IMR-90 (cell line): ENCODE measurements around the gene CDADC1. TPM values are rescaled to one million over a fixed set of nuclear protein-coding genes. Genes with fewer than 3 reads are reported as not detected.

Experiments used
- ATAC-seq: fragments of 200-7000 bp; cut with Tn5 transposase; 2 replicates; pipeline ENCODE4 v1.9.1; 2020; ENCODE audit warnings: low read depth, mild to moderate bottlenecking, moderate library complexity
- BruUV-seq: library from RNA; stranded (reverse); fragments of 400-500 nt; replicated peaks from 2 replicates; lab custom pipeline; 2021; lab: Mats Ljungman, UMichigan
- CTCF ChIA-PET: fragments of 300-600 bp; formaldehyde crosslinking; extraction: SDS; loops from one replicate; lab custom pipeline; 2021; ENCODE audit warnings: antibody characterized with exemption; lab: Yijun Ruan, JAX
- POLR2A ChIA-PET: fragments of 300-600 bp; sonication (Branson Sonifier 250); formaldehyde crosslinking; loops from one replicate; lab custom pipeline; 2022; ENCODE audit warnings: antibody characterized with exemption; ENCODE audit not compliant: unreplicated experiment; lab: Charles Lee
- DNase-seq: peaks from one replicate; pipeline ENCODE4 v3.0.0; 2013
- H2AFZ ChIP-seq: replicated peaks from 2 replicates; pipeline ENCODE3; 2013; ENCODE audit warnings: low read length, mild to moderate bottlenecking; ENCODE audit not compliant: poor library complexity
- H2AK5ac ChIP-seq: 2 replicates; pipeline ENCODE4 v1.6.1; 2013; ENCODE audit warnings: low read depth, low read length, inconsistent platforms
- H2AK9ac ChIP-seq: replicated peaks from 2 replicates; pipeline ENCODE3; 2013; ENCODE audit warnings: mild to moderate bottlenecking, low read depth, low read length, moderate library complexity; ENCODE audit not compliant: poor library complexity
- H2BK120ac ChIP-seq: 2 replicates; pipeline ENCODE4 v1.6.1; 2013; ENCODE audit warnings: low read depth, low read length, inconsistent platforms
- H2BK15ac ChIP-seq: 3 replicates; pipeline ENCODE4 v1.6.1; 2013; ENCODE audit warnings: low read depth, low read length, inconsistent platforms
- H2BK20ac ChIP-seq: 2 replicates; pipeline ENCODE4 v1.6.1; 2013; ENCODE audit warnings: low read depth, mild to moderate bottlenecking, inconsistent platforms, low read length, moderate library complexity
- H2BK5ac ChIP-seq: 2 replicates; pipeline ENCODE4 v1.6.1; 2013; ENCODE audit warnings: mild to moderate bottlenecking, low read depth, low read length, inconsistent platforms; ENCODE audit not compliant: poor library complexity, severe bottlenecking
- H3K14ac ChIP-seq: replicated peaks from 2 replicates; pipeline ENCODE4 v1.6.1; 2013; ENCODE audit warnings: low read depth, low read length, inconsistent platforms
- H3K18ac ChIP-seq: 2 replicates; pipeline ENCODE4 v1.6.1; 2013; ENCODE audit warnings: low read depth, low read length, control low read depth
- H3K23ac ChIP-seq: 2 replicates; pipeline ENCODE4 v1.6.1; 2013; ENCODE audit warnings: low read depth, low read length, inconsistent platforms
- H3K27ac ChIP-seq: 2 replicates; pipeline ENCODE4 v1.5.1; 2013; ENCODE audit warnings: mild to moderate bottlenecking, control low read depth, low read length; ENCODE audit not compliant: insufficient read depth
- H3K27me3 ChIP-seq: 2 replicates; pipeline ENCODE4 v1.6.1; 2013; ENCODE audit warnings: low read length; ENCODE audit not compliant: control insufficient read depth, insufficient read depth
- H3K36me3 ChIP-seq: 2 replicates; pipeline ENCODE4 v1.6.1; 2013; ENCODE audit warnings: low read length, mixed read lengths; ENCODE audit not compliant: control insufficient read depth, insufficient read depth
- H3K4ac ChIP-seq: 2 replicates; pipeline ENCODE4 v1.6.1; 2013; ENCODE audit warnings: low read depth, low read length, inconsistent platforms
- H3K4me1 ChIP-seq: 2 replicates; pipeline ENCODE4 v1.6.1; 2013; ENCODE audit warnings: low read length, mixed read lengths; ENCODE audit not compliant: control insufficient read depth, insufficient read depth
- H3K4me2 ChIP-seq: 2 replicates; pipeline ENCODE4 v1.6.1; 2013; ENCODE audit warnings: low read depth, mild to moderate bottlenecking, control low read depth, low read length, moderate library complexity
- H3K4me3 ChIP-seq: 2 replicates; pipeline ENCODE4 v1.5.1; 2013; ENCODE audit warnings: low read depth, mild to moderate bottlenecking, control low read depth, low read length, moderate library complexity; ENCODE audit not compliant: insufficient read depth
- H3K56ac ChIP-seq: 2 replicates; pipeline ENCODE4 v1.6.1; 2013; ENCODE audit warnings: low read length, inconsistent platforms; ENCODE audit not compliant: insufficient read depth; ENCODE audit errors: extremely low read depth
- H3K79me1 ChIP-seq, 2 experiments: 2 replicates each; pipeline ENCODE4 v1.6.1; 2013; ENCODE audit warnings: low read length in 2 of 2, inconsistent platforms in 1 of 2, low read depth in 1 of 2
- H3K9ac ChIP-seq: 2 replicates; pipeline ENCODE4 v1.6.1; 2013; ENCODE audit warnings: low read depth, low read length, control low read depth
- H3K9me1 ChIP-seq: 2 replicates; pipeline ENCODE4 v1.6.1; 2013; ENCODE audit warnings: low read length, inconsistent platforms; ENCODE audit not compliant: insufficient read depth
- H3K9me3 ChIP-seq: 2 replicates; pipeline ENCODE4 v1.6.1; 2013; ENCODE audit warnings: low read length; ENCODE audit not compliant: control insufficient read depth, insufficient read depth
- H4K20me1 ChIP-seq: 2 replicates; pipeline ENCODE4 v1.6.1; 2013; ENCODE audit warnings: low read length, inconsistent platforms; ENCODE audit not compliant: insufficient read depth
- H4K5ac ChIP-seq: 2 replicates; pipeline ENCODE4 v1.6.1; 2013; ENCODE audit warnings: mild to moderate bottlenecking, low read depth, low read length, control low read depth
- H4K8ac ChIP-seq, 2 experiments: 2 replicates each; pipeline ENCODE4 v1.6.1; 2013; ENCODE audit warnings: low read depth in 2 of 2, low read length in 2 of 2, control low read depth in 1 of 2, inconsistent platforms in 1 of 2
- H4K91ac ChIP-seq: 2 replicates; pipeline ENCODE4 v1.6.1; 2013; ENCODE audit warnings: low read depth, low read length, inconsistent platforms; ENCODE audit not compliant: insufficient read depth
- POLR2A ChIP-seq: IDR thresholded peaks from 2 replicates; pipeline ENCODE4 v1.6.1; 2012; ENCODE audit warnings: mild to moderate bottlenecking, low read depth, low read length
- WGBS, 2 experiments: methylation state at CpG; one replicate each; pipeline versions ENCODE4 v1.1.5 to v1.1.7; 2013; ENCODE audit warnings: missing lambda C conversion rate in 2 of 2; ENCODE audit not compliant: insufficient read length in 1 of 2; ENCODE audit errors: extremely low coverage in 2 of 2; 5-methylcytosine and 5-hydroxymethylcytosine counted together
- dilution Hi-C: fragments of 300-500 bp; cut with HindIII; formaldehyde crosslinking; loops from one replicate; pipeline ENCODE4 v1.14.3; 2018; ENCODE audit warnings: low sequenced_read_pairs; ENCODE audit not compliant: unreplicated experiment
- in situ Hi-C: fragments of 300-500 bp; cut with MboI; formaldehyde crosslinking; loops from 3 replicates; pipeline ENCODE4 v1.14.3; 2019; ENCODE audit warnings: low sequenced_read_pairs, inconsistent platforms, mixed read lengths
- intact Hi-C: fragments of 100-400 bp; cut with micrococcal nuclease; formaldehyde crosslinking; loops from 2 replicates; pipeline ENCODE4 v1.10.0; 2022
- polyA plus RNA-seq, 3 experiments: library from polyadenylated mRNA; depleted of rRNA; stranded (reverse); fragments of >200 nt; gene quantifications; 2 replicates each; pipeline ENCODE4 v1.2.3, GENCODE V29; 2012; ENCODE audit warnings: low replicate concordance in 1 of 3
- total RNA-seq: library from RNA; depleted of rRNA; stranded (reverse); fragments of >200 nt; gene quantifications from 2 replicates; pipeline ENCODE4 v1.2.3, GENCODE V29; 2012

Gene CDADC1
- total and polyA plus RNA-seq, 2 of the 4 experiments (the other 2 are of a cell fraction): 0.54 to 2.6 TPM

DNA sequence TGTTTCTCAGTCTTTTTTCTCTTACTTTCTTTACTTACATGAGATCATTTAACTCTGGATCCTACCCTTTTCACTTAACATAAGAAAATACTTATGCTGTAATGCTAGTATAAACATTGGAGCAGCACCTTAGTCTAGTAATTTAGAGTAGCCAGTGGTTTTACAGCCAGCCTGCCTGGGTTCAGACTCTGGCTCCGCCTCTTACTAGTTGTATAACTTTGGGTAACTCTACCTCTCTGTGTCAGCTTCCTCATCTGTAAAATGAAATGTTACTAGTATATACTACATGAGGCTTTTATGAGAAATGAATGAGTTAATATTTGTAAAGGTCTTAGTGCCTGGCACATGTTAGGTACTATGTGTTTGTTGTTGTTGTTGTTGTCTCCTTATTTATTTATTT lies 5.6 kb downstream of the CDADC1 start:
- H3K36me3 ChIP-seq: peaks cover 10% of the 10 kb centered on the region
- H4K20me1 ChIP-seq: no peaks in the 10 kb centered on the region
- H3K27ac ChIP-seq: no peak overlapping the region
- WGBS, 2 experiments: no CpG with 5 or more reads among the region's 1 CpG
- peaks cover 9 to 23% of the 10 kb centered on the region in 2 experiments for H3K79me1 ChIP-seq
- H3K27me3 ChIP-seq: no peaks in the 10 kb centered on the region
- H2BK15ac ChIP-seq: no peak overlapping the region
- H3K4me1 ChIP-seq: no peaks in the 10 kb centered on the region
- no peak overlapping the region for H3K4me2 ChIP-seq
- H4K8ac ChIP-seq: no peak overlapping the region
- no peak overlapping the region for H4K91ac ChIP-seq
- DNase-seq: no peak
- ATAC-seq: no peak
- no peak overlapping the region for H2BK20ac ChIP-seq
- H3K4me3 ChIP-seq: no peak overlapping the region
- no peak overlapping the region for H4K5ac ChIP-seq
- no peak overlapping the region for H3K4ac ChIP-seq
- intact Hi-C loops: no loop called here
- H3K18ac ChIP-seq: no peak overlapping the region
- CTCF ChIA-PET: no interaction called here
- H2BK5ac ChIP-seq: no peak overlapping the region
- H2AK9ac ChIP-seq: no peak overlapping the region
- TF ChIP-seq POLR2A: no peak
- no peak overlapping the region for H2AFZ ChIP-seq
- H3K9me3 ChIP-seq: no peaks in the 10 kb centered on the region
- peaks cover 6% of the 10 kb centered on the region; the same call in 1 of the 2 replicates for H3K9me1 ChIP-seq
- POLR2A ChIA-PET: no interaction called here
- no peak overlapping the region for H2BK120ac ChIP-seq
- H3K14ac ChIP-seq: no peak overlapping the region
- no peak overlapping the region for H3K56ac ChIP-seq
- no peak overlapping the region for H2AK5ac ChIP-seq
- dilution Hi-C loops: no loop called here
- in situ Hi-C loops: no loop called here
- H3K23ac ChIP-seq: no peak overlapping the region
- BruUV-seq: no TSS peak
- H3K9ac ChIP-seq: no peak overlapping the region
